ENCODE data around the gene MEIOC. TPM values are rescaled to one million over a fixed set of nuclear protein-coding genes. Genes with fewer than 3 reads are reported as not detected.

MEIOC gene
- total RNA-seq, 1 donor = not detected

GRCh38 chr17:44636562-44636961 is 19.7 kb upstream of the MEIOC start:
- Histone ChIP-seq H4K20me1 (ENCODE audit: insufficient read depth, low read length) (no peaks in the 10 kb centered on the region), H3K79me2 (ENCODE audit: insufficient read depth, low read length) (no peaks in the 10 kb centered on the region), H2AFZ (ENCODE audit: low read length) (no peak overlapping the region), H3K4me1 (ENCODE audit: insufficient read depth, low read length) (no peaks in the 10 kb centered on the region), H3K27me3 (ENCODE audit: insufficient read depth, low read length) (no peaks in the 10 kb centered on the region), H3K4me2 (ENCODE audit: insufficient read depth, low read length) (no peak overlapping the region), H3K27ac (ENCODE audit: low read depth, low read length) (no peak overlapping the region), H3K36me3 (ENCODE audit: insufficient read depth, low read length) (no peaks in the 10 kb centered on the region), H3K4me3 (ENCODE audit: insufficient read depth, low read length) (no peak overlapping the region), H3K9me3 (ENCODE audit: low read depth, low read length) (no peaks in the 10 kb centered on the region)
- TF ChIP-seq CTCF (IDR thresholded peaks at IDR 0.05; ENCODE audit: extremely low read depth, low read depth, low read length) = peak; percentile 59
- peak; percentile 61 for DNase-seq (ENCODE audit: insufficient read length, low spot score, missing footprints)

GRCh38 chr17:44637066-44637465 is 19.2 kb upstream of the MEIOC start:
- no peaks in the 10 kb centered on the region for H3K4me1 ChIP-seq (ENCODE audit: insufficient read depth, low read length)
- H3K9me3 ChIP-seq (ENCODE audit: low read depth, low read length) = no peaks in the 10 kb centered on the region
- no peak overlapping the region for H2AFZ ChIP-seq (ENCODE audit: low read length)
- no peak for DNase-seq (ENCODE audit: insufficient read length, low spot score, missing footprints)
- no peak overlapping the region for H3K27ac ChIP-seq (ENCODE audit: low read depth, low read length)
- TF ChIP-seq CTCF (IDR thresholded peaks at IDR 0.05; ENCODE audit: extremely low read depth, low read depth, low read length) = no peak
- H3K79me2 ChIP-seq (ENCODE audit: insufficient read depth, low read length) = no peaks in the 10 kb centered on the region
- no peaks in the 10 kb centered on the region for H4K20me1 ChIP-seq (ENCODE audit: insufficient read depth, low read length)
- no peaks in the 10 kb centered on the region for H3K27me3 ChIP-seq (ENCODE audit: insufficient read depth, low read length)
- no peak overlapping the region for H3K4me3 ChIP-seq (ENCODE audit: insufficient read depth, low read length)
- no peak overlapping the region for H3K4me2 ChIP-seq (ENCODE audit: insufficient read depth, low read length)
- no peaks in the 10 kb centered on the region for H3K36me3 ChIP-seq (ENCODE audit: insufficient read depth, low read length)

DNA sequence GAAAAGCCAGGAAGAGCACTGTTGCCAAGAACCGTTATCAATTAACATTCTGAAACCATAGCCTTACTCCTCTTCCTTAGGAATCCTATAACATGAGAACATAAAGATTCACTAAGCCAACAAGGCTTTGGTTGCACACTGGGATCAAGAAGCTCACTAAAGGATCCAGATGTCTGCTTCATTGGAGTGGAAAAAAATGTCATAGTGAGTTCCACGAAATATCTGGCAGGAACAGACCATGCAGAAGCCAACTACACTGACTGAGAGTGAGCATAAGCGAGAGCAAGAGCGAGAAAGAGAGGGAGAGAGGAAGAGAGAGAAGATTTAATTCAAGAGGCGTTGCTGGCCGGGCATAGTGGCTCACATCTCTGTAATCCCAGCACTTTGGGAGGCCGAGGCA is 13.4 kb upstream of the MEIOC start:
- H2AFZ ChIP-seq (ENCODE audit: low read length) = no peak overlapping the region
- H3K4me1 ChIP-seq (ENCODE audit: insufficient read depth, low read length) = no peaks in the 10 kb centered on the region
- H3K4me2 ChIP-seq (ENCODE audit: insufficient read depth, low read length) = no peak overlapping the region
- H3K36me3 ChIP-seq (ENCODE audit: insufficient read depth, low read length) = no peaks in the 10 kb centered on the region
- H3K9me3 ChIP-seq (ENCODE audit: low read depth, low read length) = no peaks in the 10 kb centered on the region
- H3K4me3 ChIP-seq (ENCODE audit: insufficient read depth, low read length) = no peak overlapping the region
- no peaks in the 10 kb centered on the region for H4K20me1 ChIP-seq (ENCODE audit: insufficient read depth, low read length)
- no peaks in the 10 kb centered on the region for H3K79me2 ChIP-seq (ENCODE audit: insufficient read depth, low read length)
- DNase-seq (ENCODE audit: insufficient read length, low spot score, missing footprints) = no peak
- no peak for TF ChIP-seq CTCF (IDR thresholded peaks at IDR 0.05; ENCODE audit: extremely low read depth, low read depth, low read length)
- no peak overlapping the region for H3K27ac ChIP-seq (ENCODE audit: low read depth, low read length)
- H3K27me3 ChIP-seq (ENCODE audit: insufficient read depth, low read length) = no peaks in the 10 kb centered on the region

- peaks cover 11% of the 10 kb centered on the region for H3K27me3 ChIP-seq (ENCODE audit: insufficient read depth, low read length)
- H3K36me3 ChIP-seq (ENCODE audit: insufficient read depth, low read length) = no peaks in the 10 kb centered on the region
- no peak overlapping the region for H3K4me3 ChIP-seq (ENCODE audit: insufficient read depth, low read length)
- H3K27ac ChIP-seq (ENCODE audit: low read depth, low read length) = no peak overlapping the region
- no peak overlapping the region for H3K4me2 ChIP-seq (ENCODE audit: insufficient read depth, low read length)
- DNase-seq (ENCODE audit: insufficient read length, low spot score, missing footprints) = no peak
- H3K4me1 ChIP-seq (ENCODE audit: insufficient read depth, low read length) = no peaks in the 10 kb centered on the region
- no peaks in the 10 kb centered on the region for H4K20me1 ChIP-seq (ENCODE audit: insufficient read depth, low read length)
- no peaks in the 10 kb centered on the region for H3K9me3 ChIP-seq (ENCODE audit: low read depth, low read length)
- H2AFZ ChIP-seq (ENCODE audit: low read length) = peak overlapping the region; percentile 22
- no peaks in the 10 kb centered on the region for H3K79me2 ChIP-seq (ENCODE audit: insufficient read depth, low read length)
- TF ChIP-seq CTCF (IDR thresholded peaks at IDR 0.05; ENCODE audit: extremely low read depth, low read depth, low read length) = no peak
Measured at GRCh38 chr17:44645341-44645740, 10.9 kb upstream of the MEIOC start.
